HG02852 (cell line): ENCODE results near the gene KCNQ1.

Source experiments
- ATAC-seq: cut with Tn5 transposase; IDR thresholded peaks from one replicate; pipeline ENCODE4 v1.9.1; 2021; ENCODE audit warnings: mild to moderate bottlenecking, moderate library complexity; ENCODE audit not compliant: unreplicated experiment

Gene KCNQ1

DNA sequence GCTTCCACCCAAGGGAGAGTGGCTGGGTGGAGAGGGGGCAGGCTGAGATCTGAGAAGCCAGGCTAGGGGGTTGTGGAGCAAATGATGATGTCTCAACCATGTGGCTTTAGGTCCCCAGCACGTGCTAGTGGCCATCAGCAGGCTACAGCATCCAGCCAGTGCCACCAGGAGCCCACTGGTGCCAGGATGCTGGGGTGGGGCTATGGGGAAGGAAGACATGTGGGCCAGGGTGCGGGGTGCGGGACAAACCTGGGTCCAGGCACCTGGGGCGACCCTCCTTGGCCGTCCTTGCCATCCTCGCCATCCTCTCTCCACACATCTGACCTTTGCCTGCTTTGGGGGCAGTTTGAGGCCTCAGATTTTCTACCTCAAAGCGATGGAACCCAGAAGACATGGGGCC, 104.3 kb downstream of the KCNQ1 start:
- no peak for ATAC-seq

DNA sequence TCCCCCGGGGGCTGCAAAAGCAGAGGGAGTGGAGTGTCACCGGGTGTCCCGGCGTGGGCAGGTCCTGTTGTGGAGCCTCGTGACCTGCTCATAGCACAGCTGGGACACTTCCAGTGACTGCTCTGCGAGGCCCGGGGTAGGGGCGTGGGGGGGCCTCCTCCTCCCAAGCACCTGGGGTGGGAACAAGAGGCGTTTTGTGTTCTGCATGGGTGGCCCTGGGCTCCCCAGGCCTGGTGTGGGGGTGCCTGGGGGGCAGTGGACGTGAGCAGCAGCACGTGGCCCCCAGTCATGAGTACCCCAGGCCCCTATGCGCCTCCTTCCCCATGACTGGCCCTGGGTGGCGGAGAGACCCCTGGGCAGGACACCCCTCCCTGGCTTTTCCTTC, 104.7 kb downstream of the KCNQ1 start:
- ATAC-seq = no peak

DNA sequence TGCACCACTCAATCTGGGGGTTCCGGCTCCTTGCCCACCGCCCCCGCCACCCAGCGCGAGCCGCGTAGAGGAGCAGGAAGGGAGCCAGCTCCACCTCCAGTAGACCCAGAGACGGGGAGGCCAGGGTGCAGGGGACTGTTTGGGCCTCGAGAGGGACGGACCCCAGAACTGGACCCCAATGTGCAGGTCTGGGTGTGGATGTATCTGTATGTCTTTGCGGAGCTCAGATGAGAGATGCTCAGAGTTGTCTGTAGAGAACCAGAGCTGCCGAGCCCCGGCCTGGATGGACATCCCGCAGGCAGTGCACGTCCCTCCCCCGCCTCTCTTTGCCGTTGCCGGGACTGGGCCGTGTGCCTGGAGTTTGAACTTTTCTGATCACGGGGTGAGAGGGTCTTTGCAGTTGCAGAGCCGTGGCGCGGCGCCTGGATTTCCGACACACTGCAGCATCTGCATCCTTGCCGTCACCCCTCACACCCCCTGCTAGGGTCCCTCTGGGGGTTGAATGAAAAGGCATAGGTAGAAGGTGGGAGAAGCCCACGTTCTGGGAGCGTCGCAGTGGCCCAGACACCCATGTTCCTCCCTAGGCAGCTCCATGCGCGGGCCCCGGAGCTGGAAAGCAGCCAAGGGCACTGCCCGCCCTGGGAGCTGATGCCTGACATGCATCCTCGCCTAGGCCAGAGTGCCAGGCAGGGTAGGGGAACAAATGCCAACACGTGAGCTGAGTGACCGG, 105.2 kb downstream of the KCNQ1 start:
- no peak for ATAC-seq

DNA sequence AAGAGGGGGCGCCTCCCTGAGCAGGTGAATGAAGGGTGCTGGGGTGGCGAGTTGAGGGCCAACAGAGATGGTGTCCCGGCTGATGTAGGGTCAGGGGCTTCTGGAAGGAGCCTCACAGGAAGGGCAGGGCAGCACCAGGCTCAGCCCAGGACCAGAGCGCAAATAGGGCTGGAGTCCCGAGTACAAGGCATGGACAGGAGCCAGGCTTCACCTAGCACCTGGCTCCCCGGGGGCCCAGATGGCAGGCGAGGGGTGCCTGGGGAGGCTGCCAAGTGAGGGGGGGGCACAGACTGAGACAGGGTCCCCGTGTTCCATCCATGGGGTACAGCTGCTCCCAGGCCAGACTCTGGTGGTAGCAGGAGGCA, 105.8 kb downstream of the KCNQ1 start:
- ATAC-seq = no peak

DNA sequence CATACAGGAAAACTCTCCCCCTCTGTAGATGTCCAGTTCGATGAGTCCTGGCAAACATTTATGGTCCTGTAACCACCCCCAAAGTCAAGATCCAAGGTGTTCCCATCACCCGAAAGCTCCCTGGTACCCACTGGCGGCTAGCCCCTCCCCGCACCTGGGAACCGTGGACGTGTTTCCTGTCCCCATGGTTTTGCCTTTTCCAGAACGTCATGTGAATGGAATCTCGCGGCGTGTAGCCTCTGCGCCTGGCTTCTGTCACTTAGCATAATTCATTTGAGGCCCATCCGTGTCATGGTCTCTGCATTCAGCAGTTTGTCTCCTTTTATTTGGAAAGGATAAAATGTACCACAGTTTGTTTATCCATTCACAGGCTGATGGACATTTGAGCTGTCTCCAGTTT, 106.3 kb downstream of the KCNQ1 start:
- no peak for ATAC-seq

DNA sequence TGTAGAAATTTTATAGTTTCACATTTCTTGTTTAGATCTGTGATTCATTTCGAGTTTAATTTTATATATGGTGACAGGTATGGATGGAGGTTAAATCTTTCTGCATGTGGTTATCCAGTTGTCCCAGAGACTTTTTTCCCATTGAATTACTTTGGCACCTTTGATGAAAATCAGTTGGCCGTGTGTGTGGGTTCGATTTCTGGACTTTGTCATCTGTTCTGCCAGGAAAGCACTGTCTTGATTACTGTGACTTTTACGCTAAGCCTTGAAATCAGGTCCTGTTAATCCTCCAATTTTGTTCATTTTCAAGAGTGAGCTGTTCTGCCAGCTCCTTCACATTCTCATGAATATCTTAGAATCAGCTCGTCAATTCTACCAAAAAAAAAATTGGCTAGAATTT, 107.4 kb downstream of the KCNQ1 start:
- no peak for ATAC-seq

DNA sequence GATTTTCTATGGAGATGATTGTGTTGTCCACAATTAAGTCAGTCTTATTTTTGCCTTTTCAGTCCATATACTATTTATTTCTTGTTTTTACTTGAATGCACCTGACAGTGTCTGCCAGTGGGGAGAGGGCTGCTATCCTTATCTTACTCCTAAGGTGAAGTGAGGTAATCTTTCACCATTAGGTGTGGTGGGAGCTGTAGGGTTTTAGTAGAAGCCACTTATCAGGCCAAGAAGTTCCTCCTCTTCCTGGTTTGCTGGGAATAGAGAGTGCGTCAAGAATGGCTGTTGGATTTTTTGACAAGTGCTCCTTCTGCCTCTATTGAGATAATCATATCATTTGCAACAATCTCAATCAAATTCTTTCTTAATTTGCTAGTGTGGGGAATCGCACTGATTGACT, 108.4 kb downstream of the KCNQ1 start:
- ATAC-seq = no peak

DNA sequence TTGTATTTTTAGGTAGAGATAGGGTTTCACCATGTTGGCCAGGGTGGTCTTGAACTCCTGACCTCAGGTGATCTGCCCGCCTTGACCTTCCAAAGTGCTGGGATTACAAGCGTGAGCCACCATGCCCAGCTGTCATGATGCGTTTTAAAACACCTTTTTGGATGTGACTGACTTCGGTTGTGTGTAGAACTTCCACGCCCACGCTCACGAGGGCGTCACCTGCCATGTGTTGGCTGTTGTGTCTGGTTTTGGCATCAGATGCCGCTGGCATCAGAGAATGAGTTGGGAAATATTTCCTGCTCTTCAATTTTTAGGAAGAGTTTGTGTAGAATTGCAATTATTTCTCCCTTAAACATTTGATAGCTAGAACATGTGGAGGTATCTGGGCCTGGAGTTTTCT, 109.1 kb downstream of the KCNQ1 start:
- ATAC-seq = no peak

DNA sequence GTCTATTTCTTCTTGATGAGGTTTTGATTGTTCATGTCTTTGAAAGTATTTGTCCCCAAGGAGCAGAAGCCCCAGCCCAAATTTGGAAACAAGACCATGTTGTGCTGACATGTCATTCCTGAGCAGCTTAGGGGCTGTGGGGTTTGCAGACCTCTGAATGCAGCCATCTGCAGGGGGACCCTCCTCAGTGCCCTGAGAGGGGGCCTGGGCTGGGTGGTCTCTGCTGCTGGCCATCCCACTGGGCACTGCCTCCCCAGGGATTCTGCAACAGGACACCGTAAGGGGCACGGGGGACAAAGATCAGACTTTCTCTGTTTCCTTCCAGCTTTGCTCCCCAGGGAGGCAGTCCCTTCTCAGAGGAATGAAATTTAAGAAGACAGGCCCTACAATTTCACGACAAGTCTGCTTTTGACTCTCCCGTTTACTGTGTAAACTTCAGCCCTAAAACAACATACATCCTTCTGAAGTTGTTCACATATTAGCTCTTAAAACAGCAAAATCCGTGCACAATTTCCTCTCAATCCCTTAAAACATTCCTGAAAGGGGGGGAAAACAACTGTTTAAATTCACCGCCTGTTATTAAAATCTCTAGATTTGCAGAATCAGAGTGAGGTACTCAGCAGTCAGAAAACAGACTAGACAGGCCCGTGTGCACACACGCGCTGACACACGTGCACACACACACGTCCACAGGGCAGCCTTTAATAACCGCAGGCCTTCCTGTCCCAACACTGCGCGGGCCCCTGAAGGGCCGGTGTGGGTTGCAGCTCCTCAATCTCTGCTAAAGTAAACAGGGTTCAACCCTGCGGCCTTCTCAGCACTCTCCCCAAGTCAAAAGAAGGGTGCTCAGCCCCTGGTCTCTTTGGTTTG, 109.8 kb downstream of the KCNQ1 start:
- no peak for ATAC-seq

DNA sequence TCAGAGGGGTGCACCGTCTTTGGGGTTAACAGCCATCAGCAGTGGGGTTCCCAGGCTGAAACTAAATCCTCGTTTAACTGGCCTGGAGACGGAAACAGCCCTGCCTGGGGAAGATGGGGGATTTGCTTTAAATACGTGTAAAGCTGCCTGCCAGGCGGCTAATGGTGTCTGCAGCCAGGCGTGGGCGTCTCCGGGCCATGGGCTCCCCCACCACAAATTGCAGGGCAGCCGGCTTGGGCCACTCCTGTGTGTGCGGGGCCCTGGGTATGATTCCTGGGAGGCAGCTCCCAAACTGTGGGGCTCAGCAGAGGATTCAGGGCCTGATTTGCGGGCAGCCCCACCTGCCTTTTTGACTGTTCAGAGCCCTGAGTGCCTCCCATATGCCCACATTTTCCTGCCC, 110.5 kb downstream of the KCNQ1 start:
- ATAC-seq = no peak

DNA sequence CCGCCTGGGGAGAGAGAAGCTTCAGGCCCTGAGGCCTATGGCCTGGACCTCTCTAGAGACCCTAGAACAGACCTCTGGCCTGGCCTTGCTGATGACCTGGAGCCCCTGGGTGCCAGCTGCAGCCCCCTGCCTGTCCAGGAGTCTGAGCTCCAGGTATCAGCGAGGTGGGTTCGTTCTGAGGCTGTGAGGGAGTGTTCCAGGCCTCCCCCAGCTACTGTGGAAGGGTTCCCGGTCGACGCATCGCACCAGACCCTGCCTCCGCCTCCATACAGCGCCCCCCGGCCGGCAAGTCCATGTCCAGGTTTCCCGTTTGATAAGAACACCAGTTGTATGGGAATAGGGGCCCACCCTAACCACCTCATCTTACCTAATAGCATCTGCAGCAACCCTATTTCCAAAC, 111.1 kb downstream of the KCNQ1 start:
- no peak for ATAC-seq

DNA sequence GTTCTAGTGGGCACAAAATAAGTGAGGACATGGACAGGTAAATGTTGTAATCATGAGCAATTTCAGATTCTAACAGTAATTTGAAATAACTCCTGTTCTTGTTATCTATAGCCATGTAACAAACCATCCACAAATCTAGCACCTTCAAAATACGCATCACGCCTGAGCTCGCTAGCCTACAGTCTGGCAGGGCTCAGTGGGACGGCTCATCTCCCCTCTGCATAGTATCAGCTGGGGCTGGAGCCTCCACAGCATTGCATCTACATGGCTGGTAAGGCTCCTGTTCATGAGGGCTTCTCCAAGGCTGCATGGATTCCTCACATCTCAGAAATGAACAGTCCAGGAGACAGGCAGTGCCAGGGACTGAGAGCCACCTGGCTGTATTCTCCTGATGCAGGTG, 112.6 kb downstream of the KCNQ1 start:
- no peak for ATAC-seq

DNA sequence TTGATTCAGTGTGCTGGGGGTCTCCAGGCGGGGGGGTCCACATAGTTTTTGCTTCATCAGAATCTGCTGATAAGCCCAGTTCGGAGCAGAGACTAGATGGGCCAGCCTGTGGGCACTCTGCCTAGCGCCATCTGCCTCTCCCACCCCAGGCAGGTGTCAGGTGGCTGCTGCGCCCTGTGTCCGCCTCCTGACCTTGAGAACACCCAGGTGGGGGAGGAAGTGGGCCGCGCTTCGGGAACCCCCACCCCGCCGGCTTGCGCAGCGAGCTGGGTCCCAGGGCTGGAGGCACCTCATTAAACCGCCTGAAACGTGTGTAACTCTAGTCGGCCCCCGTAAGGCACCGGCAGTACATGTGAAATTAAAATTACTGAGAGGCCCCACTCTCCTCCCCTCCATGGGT, 113.6 kb downstream of the KCNQ1 start:
- no peak for ATAC-seq

DNA sequence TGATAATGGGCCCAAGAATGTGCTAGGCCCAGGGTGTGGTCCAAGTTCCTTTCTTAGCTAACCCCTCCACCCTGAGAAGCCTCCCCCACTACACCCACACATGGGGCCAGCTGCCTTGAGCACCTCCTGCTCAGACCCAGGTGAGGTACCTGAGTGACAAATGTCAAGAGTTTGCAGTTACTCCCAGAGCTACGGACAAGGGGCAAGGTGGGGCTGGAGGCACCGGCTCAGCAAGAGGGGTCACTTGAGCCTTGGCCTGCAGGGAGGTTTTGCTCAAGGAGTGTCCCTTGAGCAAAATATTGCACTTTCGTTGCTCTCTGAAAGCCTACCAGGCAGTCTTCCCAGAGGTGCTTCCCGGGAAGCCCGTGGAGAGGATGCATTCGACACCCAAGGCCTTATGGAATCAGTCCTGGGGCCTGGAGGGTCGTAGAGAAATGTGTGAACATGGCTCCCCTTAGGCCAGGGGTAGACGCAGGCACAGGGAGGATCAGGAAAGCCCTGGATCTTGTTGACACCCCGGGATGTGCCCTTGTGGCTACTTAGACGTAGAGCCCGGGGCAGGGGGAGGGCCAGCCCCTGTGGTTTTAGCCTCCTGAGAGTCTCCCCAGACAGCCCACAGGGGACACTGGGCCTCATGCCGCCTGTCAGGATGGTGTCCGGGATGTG, 114.2 kb downstream of the KCNQ1 start:
- ATAC-seq = no peak

DNA sequence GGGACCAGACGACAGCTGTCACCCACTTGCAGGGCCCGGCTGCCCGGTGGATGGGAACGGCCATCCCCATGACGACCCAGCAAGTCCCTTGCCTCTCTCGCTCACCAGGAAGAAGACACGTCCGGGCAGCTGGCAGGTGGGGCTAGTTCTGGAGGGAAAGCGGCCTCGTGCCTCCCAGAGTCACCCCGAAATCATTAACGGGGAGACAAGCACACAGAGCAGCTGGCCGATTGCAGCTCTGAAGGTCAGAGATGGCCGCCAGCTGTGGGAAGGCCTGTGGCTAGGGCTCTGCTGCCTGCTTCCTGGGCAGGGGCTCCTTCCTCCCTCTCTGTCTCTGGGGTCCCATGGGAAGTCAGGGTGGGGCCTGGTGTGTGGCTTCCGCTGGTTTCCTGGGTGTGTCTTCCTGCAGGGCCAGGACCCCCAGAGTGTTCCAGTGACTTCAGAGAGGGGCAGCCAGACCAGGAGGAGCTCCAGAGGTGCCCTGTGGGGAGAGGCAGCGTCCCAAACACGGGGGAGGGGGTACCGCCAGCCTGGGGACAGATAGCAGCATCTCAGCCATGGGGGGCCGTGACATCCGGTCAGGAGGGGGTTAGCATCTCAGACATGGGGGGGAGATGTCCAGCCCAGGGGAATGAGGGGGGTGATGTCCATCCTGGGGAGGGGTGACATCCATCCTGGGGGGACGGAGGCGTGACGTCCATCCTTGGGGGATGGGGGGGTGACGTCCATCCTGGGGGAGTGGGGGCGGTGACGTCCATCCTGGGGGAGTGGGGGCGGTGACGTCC, 114.9 kb downstream of the KCNQ1 start:
- ATAC-seq = no peak

DNA sequence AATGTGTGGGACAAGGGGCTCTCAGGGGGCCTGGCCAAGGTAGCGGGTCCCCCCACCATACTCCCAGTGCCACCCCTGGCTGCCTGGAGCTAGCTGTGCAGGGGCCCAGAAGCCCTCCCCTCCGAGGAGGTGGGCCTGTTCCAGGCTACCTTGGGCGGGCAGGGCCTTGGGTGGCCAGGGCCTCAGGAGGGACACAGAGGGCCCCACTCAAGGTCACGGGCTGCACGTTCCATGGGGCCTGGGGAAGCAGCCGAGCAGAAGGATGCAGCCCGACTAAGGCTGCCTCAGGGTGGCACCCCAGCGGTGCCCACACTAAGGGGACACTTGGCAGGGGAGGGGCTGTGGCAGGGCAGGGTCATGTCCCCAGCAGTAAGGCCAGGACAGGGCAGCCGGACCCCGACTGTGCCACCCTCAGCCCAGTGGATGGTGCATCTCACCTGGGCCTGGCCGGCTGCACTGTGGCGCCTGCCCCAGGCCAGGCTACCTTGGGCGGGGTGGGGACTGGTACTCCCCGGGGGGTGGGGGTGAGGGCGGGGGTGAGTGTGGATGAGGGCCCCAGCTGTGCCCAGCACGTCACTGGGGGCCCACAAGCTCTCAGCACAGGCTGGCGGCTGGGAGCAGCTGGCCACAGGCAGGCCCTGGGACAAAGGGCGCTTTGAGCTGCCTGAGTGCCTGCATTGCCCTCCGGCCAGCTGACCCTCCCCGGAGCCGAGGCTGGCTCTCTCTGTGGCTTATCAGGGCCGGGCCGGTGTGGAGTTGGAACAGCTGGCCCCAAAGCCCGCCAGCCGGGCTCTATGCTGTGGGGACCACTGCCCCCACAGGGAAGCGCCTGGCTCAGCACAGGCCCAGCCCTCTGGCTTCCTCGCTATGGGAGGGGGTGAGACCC, 117.1 kb downstream of the KCNQ1 start:
- ATAC-seq = no peak

DNA sequence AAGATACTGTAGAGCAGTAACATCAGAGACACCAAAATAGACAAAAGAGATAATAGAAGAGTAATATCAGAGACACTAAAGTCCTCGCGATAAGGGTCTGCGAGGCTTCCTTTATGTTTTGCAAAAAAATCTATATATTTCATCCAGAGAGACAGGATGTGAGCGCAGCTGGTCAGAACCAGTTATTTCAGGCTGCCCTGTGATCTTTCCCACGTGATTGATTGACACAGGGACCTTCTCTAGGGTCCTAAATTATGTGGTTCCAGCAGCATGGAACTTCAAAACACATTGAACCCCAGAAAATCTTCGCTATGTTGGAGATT, 118.0 kb downstream of the KCNQ1 start:
- no peak for ATAC-seq

DNA sequence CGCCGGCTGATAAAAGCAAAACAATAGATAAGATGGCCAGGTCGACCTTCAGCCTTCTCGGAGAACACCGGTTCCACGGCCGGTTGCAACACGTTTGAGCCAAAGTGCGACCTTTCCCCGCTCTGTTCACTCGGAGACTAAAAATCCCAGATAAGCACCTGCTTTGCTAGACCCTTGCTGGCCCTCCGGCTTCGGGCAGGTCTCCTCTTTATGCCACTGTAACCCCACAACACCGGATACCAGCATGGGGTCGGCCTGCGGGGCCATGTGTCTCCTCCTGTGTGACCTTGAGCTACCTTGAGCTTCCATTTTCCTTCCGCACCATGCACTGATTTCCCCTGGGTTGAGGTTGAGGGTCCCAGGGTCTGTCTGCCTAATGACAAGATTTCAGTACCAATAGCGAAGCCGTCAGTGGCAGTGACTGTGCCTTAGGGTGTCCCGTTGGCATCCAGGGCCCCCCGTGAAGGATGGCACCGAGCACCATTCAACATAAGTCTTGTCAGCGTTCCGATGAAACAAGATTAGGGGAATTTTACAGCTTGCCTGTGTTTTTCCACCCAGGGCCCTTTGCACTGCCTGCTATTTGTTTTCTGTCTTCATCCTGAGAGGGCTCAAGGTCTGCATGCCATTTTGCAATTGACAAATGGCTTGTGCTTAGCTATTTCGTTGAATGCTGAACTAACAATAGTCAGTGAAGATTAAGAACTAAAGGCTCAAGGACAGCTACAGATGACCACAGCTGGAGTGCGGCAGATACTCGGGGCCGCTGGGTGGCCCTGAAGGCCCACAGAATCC, 118.6 kb downstream of the KCNQ1 start:
- no peak for ATAC-seq

DNA sequence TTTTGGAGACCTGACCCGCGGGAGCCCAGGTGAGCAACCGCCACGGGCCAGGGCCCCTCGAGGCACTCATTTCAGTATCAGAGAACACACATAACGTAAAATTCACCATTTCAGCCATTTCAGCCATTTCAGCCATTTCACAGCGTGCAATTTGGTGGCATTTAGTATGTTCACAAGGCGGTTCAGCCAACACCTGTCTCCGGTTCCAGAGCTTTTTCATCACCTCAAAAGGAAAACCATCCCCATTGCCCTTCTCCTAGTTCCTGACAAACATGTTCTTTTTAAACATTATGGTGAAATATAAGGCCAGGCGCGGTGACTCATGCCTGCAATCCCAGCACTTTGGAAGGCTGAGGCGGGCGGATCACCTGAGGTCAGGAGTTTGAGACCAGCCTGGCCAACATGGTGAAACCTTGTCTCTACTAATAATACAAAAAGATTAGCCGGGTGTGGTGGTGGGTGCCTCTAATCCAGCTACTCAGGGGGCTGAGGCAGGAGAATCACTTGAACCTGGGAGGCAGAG, 119.3 kb downstream of the KCNQ1 start:
- ATAC-seq = no peak
